Measurements from ENCODE around the gene MINK1. TPM values are rescaled to one million over a fixed set of nuclear protein-coding genes. Genes with fewer than 3 reads are reported as not detected.

Gene MINK1
- total and polyA plus RNA-seq, 8 donors = 39.6 to 79.3 (median 46.3) TPM

DNA sequence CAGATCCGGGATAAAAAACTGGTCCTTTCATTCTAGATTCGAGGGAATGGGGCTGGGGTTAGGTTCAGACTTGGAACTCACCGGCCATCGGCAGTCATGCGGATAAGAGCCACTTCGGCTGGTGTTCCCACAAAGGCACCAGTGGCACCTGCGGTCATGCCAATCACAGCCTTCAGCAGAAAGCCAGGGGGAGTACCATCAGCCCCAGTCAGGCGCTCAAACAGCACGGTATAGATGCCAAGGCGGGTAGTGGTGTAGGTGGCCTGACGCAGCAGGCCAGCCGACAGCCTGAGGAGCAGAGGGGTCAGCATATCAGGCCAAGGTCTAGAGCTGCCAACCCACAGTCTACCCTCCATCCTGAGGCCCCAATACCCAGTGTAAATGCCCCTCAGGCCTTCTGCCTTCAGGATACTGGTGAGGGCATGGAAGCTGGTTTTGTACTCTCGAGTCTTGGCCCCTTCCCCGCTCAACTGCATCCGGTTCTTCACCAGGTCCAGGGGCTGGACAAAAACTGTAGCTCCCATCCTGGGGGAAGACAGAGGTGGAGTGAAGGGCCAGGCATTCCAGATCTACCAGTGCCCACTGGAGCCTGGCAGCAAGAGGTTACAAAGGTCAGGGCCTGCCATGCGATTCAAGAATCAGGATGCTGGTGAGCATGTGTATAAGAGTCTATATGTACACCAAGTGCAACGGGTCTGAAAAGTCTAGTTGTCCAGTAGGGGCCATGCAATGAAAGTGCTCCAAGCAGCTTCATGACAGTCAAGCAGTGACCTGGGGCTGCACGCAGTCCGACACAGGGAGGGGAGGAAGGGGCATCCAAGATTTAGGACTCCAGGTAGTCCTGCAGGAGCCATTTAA is 105.8 kb downstream of the MINK1 start:
- DNase-seq (peak in 2 of 6 donors; percentile 25 to 50), FAIRE-seq (no peak), ATAC-seq (no peak)
- Histone ChIP-seq H3K4me1 (peaks cover 5 to 23% (median 15%) of the 10 kb centered on the region in 3 donors), H3K4me3 (peak overlapping the region; percentile 52 to 97 (median 80)), H3K27me3 (no peaks in the 10 kb centered on the region), H3K27ac (peak overlapping the region; percentile 73 to 91 (median 89)), H3K9me3 (no peaks in the 10 kb centered on the region), H3K36me3 (peaks cover 0 to 18% (median 7%) of the 10 kb centered on the region in 3 donors)
- TF ChIP-seq, protein P1, sequence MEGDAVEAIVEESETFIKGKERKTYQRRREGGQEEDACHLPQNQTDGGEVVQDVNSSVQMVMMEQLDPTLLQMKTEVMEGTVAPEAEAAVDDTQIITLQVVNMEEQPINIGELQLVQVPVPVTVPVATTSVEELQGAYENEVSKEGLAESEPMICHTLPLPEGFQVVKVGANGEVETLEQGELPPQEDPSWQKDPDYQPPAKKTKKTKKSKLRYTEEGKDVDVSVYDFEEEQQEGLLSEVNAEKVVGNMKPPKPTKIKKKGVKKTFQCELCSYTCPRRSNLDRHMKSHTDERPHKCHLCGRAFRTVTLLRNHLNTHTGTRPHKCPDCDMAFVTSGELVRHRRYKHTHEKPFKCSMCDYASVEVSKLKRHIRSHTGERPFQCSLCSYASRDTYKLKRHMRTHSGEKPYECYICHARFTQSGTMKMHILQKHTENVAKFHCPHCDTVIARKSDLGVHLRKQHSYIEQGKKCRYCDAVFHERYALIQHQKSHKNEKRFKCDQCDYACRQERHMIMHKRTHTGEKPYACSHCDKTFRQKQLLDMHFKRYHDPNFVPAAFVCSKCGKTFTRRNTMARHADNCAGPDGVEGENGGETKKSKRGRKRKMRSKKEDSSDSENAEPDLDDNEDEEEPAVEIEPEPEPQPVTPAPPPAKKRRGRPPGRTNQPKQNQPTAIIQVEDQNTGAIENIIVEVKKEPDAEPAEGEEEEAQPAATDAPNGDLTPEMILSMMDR (IDR thresholded peaks at IDR 0.05) = no peak
- intact Hi-C loops (cut with DNase I) = loop anchor here in 1 of 3 donors (10.0 kb wide), 1 partner anchor 46 kb away; the partner anchor contains the start of gene CAMTA2
- 52 to 54% methylated on average over 19 of the region's 19 CpGs for WGBS, 2 donors

DNA sequence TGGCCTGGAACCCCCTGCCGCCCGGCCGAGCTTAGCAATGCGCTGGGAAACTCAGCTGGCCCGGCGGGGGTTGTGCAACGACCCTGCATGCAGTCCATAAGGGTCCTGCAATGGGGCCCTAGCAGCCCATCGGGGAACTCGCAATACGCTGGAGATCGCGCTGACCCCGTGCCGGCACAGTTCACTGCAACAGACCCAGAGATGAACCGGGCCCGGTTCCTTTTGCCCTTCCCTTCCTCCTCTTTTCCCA is 106.3 kb downstream of the MINK1 start:
- Histone ChIP-seq H3K9me3 (no peaks in the 10 kb centered on the region), H3K36me3 (peaks cover 0 to 22% (median 7%) of the 10 kb centered on the region in 3 donors), H3K27ac (peak overlapping the region; percentile 73 to 91 (median 89)), H3K4me3 (peak overlapping the region; percentile 52 to 97 (median 80)), H3K4me1 (peaks cover 5 to 20% (median 15%) of the 10 kb centered on the region in 3 donors), H3K27me3 (no peaks in the 10 kb centered on the region)
- intact Hi-C loops (cut with DNase I) = loop anchor here in 1 of 3 donors (10.0 kb wide), 1 partner anchor 45 kb away; the partner anchor contains the start of gene CAMTA2
- 0 to 1% methylated on average over 14 to 16 of the region's 16 CpGs for WGBS, 2 donors
- ATAC-seq = no peak
- peak in 3 of 6 donors; percentile 62 to 82 (median 67) for DNase-seq
- TF ChIP-seq, protein P1 (IDR thresholded peaks at IDR 0.05) = no peak
- no peak for FAIRE-seq

DNA sequence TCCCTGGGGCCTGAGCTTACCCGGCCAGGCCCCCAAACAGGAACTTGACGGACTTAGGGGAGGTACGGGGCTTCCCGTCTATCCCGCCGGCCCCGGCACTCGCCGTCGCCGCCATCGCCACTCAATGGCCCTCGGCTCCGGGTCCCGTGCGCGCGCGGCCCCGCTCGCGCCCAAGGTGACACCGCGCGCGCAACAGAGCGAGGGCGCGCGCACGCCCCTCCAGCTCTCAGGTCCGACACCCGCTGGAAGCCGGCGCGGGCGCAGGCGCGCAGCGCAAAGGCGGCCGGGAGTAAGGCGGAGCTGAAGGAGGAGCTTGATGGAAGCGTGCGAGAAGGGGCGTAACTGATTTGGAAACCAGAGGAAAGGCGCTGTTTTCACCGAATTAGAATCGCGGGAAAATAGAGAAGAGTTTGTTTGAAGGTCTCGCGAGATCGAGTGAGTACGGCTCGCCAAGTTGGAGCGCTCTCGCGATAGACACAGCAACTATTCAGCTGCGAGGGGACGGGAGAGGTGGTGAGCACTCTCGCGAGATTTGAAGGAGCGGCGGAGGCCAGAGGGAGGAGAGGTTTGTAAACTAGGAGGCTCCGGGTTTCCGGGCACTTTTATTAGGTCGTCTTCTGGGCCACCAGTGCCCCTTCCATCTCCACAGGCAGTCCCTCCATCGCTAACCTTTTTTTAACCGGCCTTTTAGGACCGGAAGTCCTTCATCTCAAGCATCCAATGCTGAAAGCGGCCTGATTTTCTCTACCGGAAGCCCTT is 106.8 kb downstream of the MINK1 start, which contains the start of the genes RNF167 and SLC25A11:
RNF167 (plus strand) TSS at position 473 of the 759 bp plus-strand sequence. CDS start 642 bp downstream, outside the sequence.
SLC25A11 (minus strand) TSS at position 251 of the 759 bp plus-strand sequence; CDS start at position 115, 136 bp downstream.
- DNase-seq (peak; percentile 92 to 97 (median 94)), ATAC-seq (peak; percentile 88 to 93 (median 92)), FAIRE-seq (peak; percentile 75)
- TF ChIP-seq, protein P1 (IDR thresholded peaks at IDR 0.05) = no peak
- intact Hi-C loops (cut with DNase I) = loop anchor here in 1 of 3 donors (10.0 kb wide), 1 partner anchor 45 kb away; the partner anchor contains the start of gene CAMTA2
- H3K27me3 ChIP-seq = no peaks in the 10 kb centered on the region
- H3K9me3 ChIP-seq = no peaks in the 10 kb centered on the region
- peak within 1 kb of the TSS; percentile 73 to 91 (median 89) for H3K27ac ChIP-seq
- H3K4me1 ChIP-seq = peaks cover 5 to 25% (median 16%) of the 10 kb centered on the region in 3 donors
- 0% methylated on average over 72 of the region's 72 CpGs for WGBS, 2 donors
- peak within 1 kb of the TSS; percentile 52 to 97 (median 80) for H3K4me3 ChIP-seq
- peaks cover 0 to 26% (median 7%) of the 10 kb centered on the region in 3 donors for H3K36me3 ChIP-seq

DNA sequence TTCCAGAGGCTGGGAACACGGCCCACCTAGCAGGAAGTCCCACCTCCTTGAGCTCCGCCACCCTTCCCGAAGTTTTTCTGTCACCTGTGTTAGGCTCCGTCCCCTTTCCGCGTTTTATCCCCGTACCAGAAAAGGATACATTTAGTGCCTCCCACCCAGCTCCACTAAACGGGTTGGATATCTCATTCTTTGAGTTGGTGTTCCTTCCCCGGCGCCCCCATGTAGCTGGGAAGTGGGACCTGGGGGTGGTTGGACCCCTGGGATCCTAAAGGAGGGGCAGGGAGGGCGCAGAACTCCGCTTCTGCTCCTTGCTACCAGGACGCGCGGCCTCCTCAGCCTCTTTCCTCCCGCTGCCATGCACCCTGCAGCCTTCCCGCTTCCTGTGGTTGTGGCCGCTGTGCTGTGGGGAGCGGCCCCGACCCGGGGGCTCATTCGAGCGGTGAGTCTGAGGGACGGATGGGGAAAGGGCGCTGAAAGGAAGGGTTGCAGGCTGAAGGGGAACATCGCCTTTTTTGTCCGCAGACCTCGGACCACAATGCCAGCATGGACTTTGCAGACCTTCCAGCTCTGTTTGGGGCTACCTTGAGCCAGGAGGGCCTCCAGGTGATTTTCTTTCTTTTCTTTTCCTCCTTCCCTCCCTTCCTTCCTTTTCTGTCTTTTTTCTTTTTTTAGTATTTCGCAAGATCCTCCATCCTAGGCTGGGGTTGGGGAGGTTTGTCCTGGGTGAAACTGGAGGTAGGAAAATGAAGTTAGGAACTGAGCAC is 107.6 kb downstream of the MINK1 start:
- no peaks in the 10 kb centered on the region for H3K27me3 ChIP-seq
- peak overlapping the region; percentile 73 to 91 (median 89) for H3K27ac ChIP-seq
- 1% methylated on average over 29 of the region's 29 CpGs for WGBS, 2 donors
- ATAC-seq = peak; percentile 74 to 85 (median 82)
- H3K9me3 ChIP-seq = no peaks in the 10 kb centered on the region
- peaks cover 0 to 26% (median 7%) of the 10 kb centered on the region in 3 donors for H3K36me3 ChIP-seq
- intact Hi-C loops (cut with DNase I) = no loop called here
- TF ChIP-seq, protein P1 (IDR thresholded peaks at IDR 0.05) = no peak
- peaks cover 5 to 32% (median 21%) of the 10 kb centered on the region in 3 donors for H3K4me1 ChIP-seq
- peak in 3 of 6 donors; percentile 80 to 87 (median 85) for DNase-seq
- peak overlapping the region; percentile 52 to 97 (median 80) for H3K4me3 ChIP-seq
- FAIRE-seq = no peak

Data from pancreas (tissue), 10 donors.